T-helper 1 cell treated with Interleukin-12 subunit alpha and Interleukin-12 subunit beta and Interleukin-4 antibody, amounts not matched to agents 30 μg/mL and 1 μg/mL, for 36 hours (primary cell): Measurements from ENCODE around the gene SCAPER.
"Not testable (repeated sequence)": the region's sequence is repeated elsewhere in the genome, so short reads cannot be mapped to it uniquely, and the experiment has no call there.

Source experiments
- H3K27ac Mint-ChIP-seq: one replicate; pipeline ENCODE4 v1.8.0; 2021; ENCODE audit warnings: mild to moderate bottlenecking, mixed read lengths
- H3K27me3 Mint-ChIP-seq: one replicate; pipeline ENCODE4 v1.8.0; 2021; ENCODE audit warnings: low read depth, mixed read lengths
- H3K36me3 Mint-ChIP-seq: one replicate; pipeline ENCODE4 v1.8.0; 2021; ENCODE audit warnings: low read depth, mixed read lengths
- H3K4me1 Mint-ChIP-seq: one replicate; pipeline ENCODE4 v1.8.0; 2021; ENCODE audit warnings: low read depth, mixed read lengths
- H3K4me3 Mint-ChIP-seq: one replicate; pipeline ENCODE4 v1.8.0; 2021; ENCODE audit warnings: mild to moderate bottlenecking, moderate library complexity, mixed read lengths
- H3K9me3 Mint-ChIP-seq: one replicate; pipeline ENCODE4 v1.8.0; 2021; ENCODE audit warnings: mixed read lengths

The SCAPER gene

GRCh38 chr15:76546805-76547204 lies 358.3 kb downstream of the SCAPER start:
- Mint-ChIP-seq H3K27ac (no peak overlapping the region), H3K4me3 (no peak overlapping the region), H3K36me3 (no peaks in the 10 kb centered on the region), H3K27me3 (no peaks in the 10 kb centered on the region), H3K9me3 (peaks cover 4% of the 10 kb centered on the region), H3K4me1 (no peaks in the 10 kb centered on the region)

GRCh38 chr15:76533995-76534394 lies 371.1 kb downstream of the SCAPER start:
- H3K36me3 Mint-ChIP-seq, result no peaks in the 10 kb centered on the region
- no peak overlapping the region for H3K4me3 Mint-ChIP-seq
- no peaks in the 10 kb centered on the region for H3K4me1 Mint-ChIP-seq
- H3K27ac Mint-ChIP-seq, result no peak overlapping the region
- H3K9me3 Mint-ChIP-seq, result peaks cover 3% of the 10 kb centered on the region
- H3K27me3 Mint-ChIP-seq, result no peaks in the 10 kb centered on the region

- no peaks in the 10 kb centered on the region for H3K9me3 Mint-ChIP-seq
- no peaks in the 10 kb centered on the region for H3K27me3 Mint-ChIP-seq
- H3K36me3 Mint-ChIP-seq, result no peaks in the 10 kb centered on the region
- H3K4me3 Mint-ChIP-seq, result no peak overlapping the region
- H3K27ac Mint-ChIP-seq, result no peak overlapping the region
- H3K4me1 Mint-ChIP-seq, result no peaks in the 10 kb centered on the region
Observed at GRCh38 chr15:76533060-76533820, 371.9 kb downstream of the SCAPER start.

GRCh38 chr15:76529911-76530310 lies 375.2 kb downstream of the SCAPER start:
- no peaks in the 10 kb centered on the region for H3K4me1 Mint-ChIP-seq

GRCh38 chr15:76526111-76526510 lies 379.0 kb downstream of the SCAPER start:
- Mint-ChIP-seq H3K27me3 (no peaks in the 10 kb centered on the region), H3K4me3 (no peak overlapping the region), H3K36me3 (no peaks in the 10 kb centered on the region)

More at GRCh38 chr15:76529911-76530310, 375.2 kb downstream of the SCAPER start:
- Mint-ChIP-seq H3K4me3 (no peak overlapping the region), H3K36me3 (no peaks in the 10 kb centered on the region), H3K27me3 (no peaks in the 10 kb centered on the region), H3K9me3 (no peaks in the 10 kb centered on the region), H3K27ac (no peak overlapping the region)

GRCh38 chr15:76517910-76518309 lies 387.2 kb downstream of the SCAPER start:
- H3K27me3 Mint-ChIP-seq, result no peaks in the 10 kb centered on the region
- no peaks in the 10 kb centered on the region for H3K4me1 Mint-ChIP-seq
- H3K36me3 Mint-ChIP-seq, result no peaks in the 10 kb centered on the region
- no peak overlapping the region for H3K27ac Mint-ChIP-seq
- H3K4me3 Mint-ChIP-seq, result no peak overlapping the region
- H3K9me3 Mint-ChIP-seq, result no peaks in the 10 kb centered on the region

More at GRCh38 chr15:76526111-76526510, 379.0 kb downstream of the SCAPER start:
- Mint-ChIP-seq H3K27ac (no peak overlapping the region), H3K9me3 (no peaks in the 10 kb centered on the region), H3K4me1 (no peaks in the 10 kb centered on the region)

- Mint-ChIP-seq H3K27ac (no peak overlapping the region), H3K36me3 (no peaks in the 10 kb centered on the region), H3K27me3 (no peaks in the 10 kb centered on the region), H3K4me3 (no peak overlapping the region), H3K9me3 (no peaks in the 10 kb centered on the region), H3K4me1 (no peaks in the 10 kb centered on the region)
Observed at GRCh38 chr15:76514282-76514681, 390.9 kb downstream of the SCAPER start.

GRCh38 chr15:76512971-76513370 lies 392.2 kb downstream of the SCAPER start:
- Mint-ChIP-seq H3K27ac (no peak overlapping the region), H3K27me3 (no peaks in the 10 kb centered on the region), H3K4me3 (no peak overlapping the region), H3K4me1 (no peaks in the 10 kb centered on the region), H3K36me3 (no peaks in the 10 kb centered on the region), H3K9me3 (no peaks in the 10 kb centered on the region)

- H3K4me3 Mint-ChIP-seq, H3K27me3 Mint-ChIP-seq, H3K36me3 Mint-ChIP-seq, H3K4me1 Mint-ChIP-seq, H3K9me3 Mint-ChIP-seq, H3K27ac Mint-ChIP-seq: not testable (repeated sequence)
Observed at GRCh38 chr15:76510663-76511062, 394.5 kb downstream of the SCAPER start.

- Mint-ChIP-seq H3K36me3 (peaks cover 2% of the 10 kb centered on the region), H3K9me3 (no peaks in the 10 kb centered on the region), H3K27ac (no peak overlapping the region), H3K4me3 (no peak overlapping the region), H3K27me3 (no peaks in the 10 kb centered on the region), H3K4me1 (no peaks in the 10 kb centered on the region)
Observed at GRCh38 chr15:76503804-76504203, 401.3 kb downstream of the SCAPER start.

- no peaks in the 10 kb centered on the region for H3K9me3 Mint-ChIP-seq
- no peak overlapping the region for H3K4me3 Mint-ChIP-seq
- no peaks in the 10 kb centered on the region for H3K4me1 Mint-ChIP-seq
- H3K36me3 Mint-ChIP-seq, result peaks cover 2% of the 10 kb centered on the region
- H3K27me3 Mint-ChIP-seq, result no peaks in the 10 kb centered on the region
- H3K27ac Mint-ChIP-seq, result no peak overlapping the region
Observed at GRCh38 chr15:76503121-76503520, 402.0 kb downstream of the SCAPER start.

- H3K27ac Mint-ChIP-seq, result no peak overlapping the region
- peaks cover 2% of the 10 kb centered on the region for H3K36me3 Mint-ChIP-seq
- no peaks in the 10 kb centered on the region for H3K9me3 Mint-ChIP-seq
- H3K4me3 Mint-ChIP-seq, result no peak overlapping the region
- H3K27me3 Mint-ChIP-seq, result no peaks in the 10 kb centered on the region
- no peaks in the 10 kb centered on the region for H3K4me1 Mint-ChIP-seq
Observed at GRCh38 chr15:76502678-76503077, 402.5 kb downstream of the SCAPER start.

GRCh38 chr15:76502185-76502584 lies 403.0 kb downstream of the SCAPER start:
- not testable (repeated sequence) for H3K9me3 Mint-ChIP-seq, H3K4me1 Mint-ChIP-seq, H3K27ac Mint-ChIP-seq, H3K27me3 Mint-ChIP-seq, H3K36me3 Mint-ChIP-seq, H3K4me3 Mint-ChIP-seq

GRCh38 chr15:76501726-76502125 lies 403.4 kb downstream of the SCAPER start:
- peaks cover 2% of the 10 kb centered on the region for H3K36me3 Mint-ChIP-seq
- no peak overlapping the region for H3K27ac Mint-ChIP-seq
- H3K27me3 Mint-ChIP-seq, result no peaks in the 10 kb centered on the region
- H3K9me3 Mint-ChIP-seq, result no peaks in the 10 kb centered on the region
- no peaks in the 10 kb centered on the region for H3K4me1 Mint-ChIP-seq
- no peak overlapping the region for H3K4me3 Mint-ChIP-seq

GRCh38 chr15:76501011-76501410 lies 404.1 kb downstream of the SCAPER start:
- Mint-ChIP-seq H3K36me3 (peaks cover 2% of the 10 kb centered on the region), H3K27ac (no peak overlapping the region), H3K4me3 (no peak overlapping the region), H3K27me3 (no peaks in the 10 kb centered on the region), H3K9me3 (no peaks in the 10 kb centered on the region), H3K4me1 (no peaks in the 10 kb centered on the region)

GRCh38 chr15:76495487-76495886 lies 409.7 kb downstream of the SCAPER start:
- no peaks in the 10 kb centered on the region for H3K4me1 Mint-ChIP-seq
- no peak overlapping the region for H3K4me3 Mint-ChIP-seq
- peaks cover 2% of the 10 kb centered on the region for H3K9me3 Mint-ChIP-seq
- no peak overlapping the region for H3K27ac Mint-ChIP-seq
- no peaks in the 10 kb centered on the region for H3K27me3 Mint-ChIP-seq
- no peaks in the 10 kb centered on the region for H3K36me3 Mint-ChIP-seq
